Measurements from ENCODE around the gene CDC20. TPM values are rescaled to one million over a fixed set of nuclear protein-coding genes. Genes with fewer than 3 reads are reported as not detected.

CDC20 gene
- polyA plus RNA-seq, 1 of the 3 experiments (the other 2 are of a cell fraction) = 82.7 TPM

DNA sequence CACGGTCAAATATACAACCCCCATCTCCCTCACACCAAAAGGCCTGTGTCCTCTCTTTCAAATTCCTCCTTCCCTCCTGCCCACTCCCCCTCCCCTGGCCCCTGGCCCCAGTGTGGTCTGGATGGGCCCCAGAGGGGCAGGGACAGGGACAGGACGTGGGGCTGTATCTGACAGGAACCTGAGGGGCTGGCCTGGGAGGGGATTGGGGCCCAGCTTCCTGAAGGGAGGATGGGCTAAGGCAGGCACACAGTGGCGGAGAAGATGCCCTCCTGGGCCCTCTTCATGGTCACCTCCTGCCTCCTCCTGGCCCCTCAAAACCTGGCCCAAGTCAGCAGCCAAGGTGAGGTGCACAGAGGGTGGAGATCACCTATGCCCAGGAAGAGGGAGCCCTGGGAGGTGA, 21.2 kb upstream of the CDC20 start, which contains the start of gene MPL:
Gene MPL (plus strand): TSS at position 231 of the 400 bp plus-strand sequence. CDS start 31 bp downstream, at position 262.
- TF ChIP-seq, protein P1, sequence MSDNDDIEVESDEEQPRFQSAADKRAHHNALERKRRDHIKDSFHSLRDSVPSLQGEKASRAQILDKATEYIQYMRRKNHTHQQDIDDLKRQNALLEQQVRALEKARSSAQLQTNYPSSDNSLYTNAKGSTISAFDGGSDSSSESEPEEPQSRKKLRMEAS (IDR thresholded peaks at IDR 0.05; ENCODE audit: low read depth) = no peak
- TF ChIP-seq, protein P2, sequence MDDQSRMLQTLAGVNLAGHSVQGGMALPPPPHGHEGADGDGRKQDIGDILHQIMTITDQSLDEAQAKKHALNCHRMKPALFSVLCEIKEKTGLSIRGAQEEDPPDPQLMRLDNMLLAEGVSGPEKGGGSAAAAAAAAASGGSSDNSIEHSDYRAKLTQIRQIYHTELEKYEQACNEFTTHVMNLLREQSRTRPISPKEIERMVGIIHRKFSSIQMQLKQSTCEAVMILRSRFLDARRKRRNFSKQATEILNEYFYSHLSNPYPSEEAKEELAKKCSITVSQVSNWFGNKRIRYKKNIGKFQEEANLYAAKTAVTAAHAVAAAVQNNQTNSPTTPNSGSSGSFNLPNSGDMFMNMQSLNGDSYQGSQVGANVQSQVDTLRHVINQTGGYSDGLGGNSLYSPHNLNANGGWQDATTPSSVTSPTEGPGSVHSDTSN (IDR thresholded peaks at IDR 0.05) = no peak
- TF ChIP-seq, protein P3, sequence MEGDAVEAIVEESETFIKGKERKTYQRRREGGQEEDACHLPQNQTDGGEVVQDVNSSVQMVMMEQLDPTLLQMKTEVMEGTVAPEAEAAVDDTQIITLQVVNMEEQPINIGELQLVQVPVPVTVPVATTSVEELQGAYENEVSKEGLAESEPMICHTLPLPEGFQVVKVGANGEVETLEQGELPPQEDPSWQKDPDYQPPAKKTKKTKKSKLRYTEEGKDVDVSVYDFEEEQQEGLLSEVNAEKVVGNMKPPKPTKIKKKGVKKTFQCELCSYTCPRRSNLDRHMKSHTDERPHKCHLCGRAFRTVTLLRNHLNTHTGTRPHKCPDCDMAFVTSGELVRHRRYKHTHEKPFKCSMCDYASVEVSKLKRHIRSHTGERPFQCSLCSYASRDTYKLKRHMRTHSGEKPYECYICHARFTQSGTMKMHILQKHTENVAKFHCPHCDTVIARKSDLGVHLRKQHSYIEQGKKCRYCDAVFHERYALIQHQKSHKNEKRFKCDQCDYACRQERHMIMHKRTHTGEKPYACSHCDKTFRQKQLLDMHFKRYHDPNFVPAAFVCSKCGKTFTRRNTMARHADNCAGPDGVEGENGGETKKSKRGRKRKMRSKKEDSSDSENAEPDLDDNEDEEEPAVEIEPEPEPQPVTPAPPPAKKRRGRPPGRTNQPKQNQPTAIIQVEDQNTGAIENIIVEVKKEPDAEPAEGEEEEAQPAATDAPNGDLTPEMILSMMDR (IDR thresholded peaks at IDR 0.05) = no peak
- TF ChIP-seq TCF12 (IDR thresholded peaks at IDR 0.05) (no peak), NFIC (IDR thresholded peaks at IDR 0.05; ENCODE audit: borderline replicate concordance) (no peak), MXI1 (IDR thresholded peaks at IDR 0.05; ENCODE audit: low read depth, low read length) (no peak), RXRA (IDR thresholded peaks at IDR 0.05; ENCODE audit: borderline replicate concordance, low read depth) (no peak), GABPA (IDR thresholded peaks at IDR 0.05; ENCODE audit: low read depth) (no peak), RAD21 (IDR thresholded peaks at IDR 0.05; ENCODE audit: low read length) (no peak), FOXM1 (IDR thresholded peaks at IDR 0.05; ENCODE audit: low read depth) (no peak), TEAD4 (IDR thresholded peaks at IDR 0.05; ENCODE audit: borderline replicate concordance, insufficient read depth) (no peak), POLR2AphosphoS5 (IDR thresholded peaks at IDR 0.05; ENCODE audit: low read depth, low read length) (no peak)
- Histone ChIP-seq H3K9me3 (no peaks in the 10 kb centered on the region), H3K9me2 (no peaks in the 10 kb centered on the region), H3K27ac (ENCODE audit: low read depth in 2 of 2, low read length in 1 of 2) (no peak within 1 kb of the TSS), H3K36me3 (replicated peaks in 1 of 2; ENCODE audit: control insufficient read depth in 1 of 2, insufficient read depth in 2 of 2, low read length in 1 of 2) (no peaks in the 10 kb centered on the region), H2AFZ (ENCODE audit: low read depth) (no peak within 1 kb of the TSS), H3K4me3 (ENCODE audit: low read depth in 2 of 2, low read length in 1 of 2) (no peak within 1 kb of the TSS), H3K4me1 (ENCODE audit: control insufficient read depth in 1 of 2, insufficient read depth in 2 of 2, low read depth in 1 of 2, low read length in 1 of 2) (no peaks in the 10 kb centered on the region), H3K27me3 (ENCODE audit: insufficient read depth) (no peaks in the 10 kb centered on the region; the same call in 1 of the 2 replicates), H3K9ac (no peak within 1 kb of the TSS), H3K4me2 (no peak within 1 kb of the TSS), H4K20me1 (ENCODE audit: insufficient read depth) (no peaks in the 10 kb centered on the region), H3F3A (replicated peaks; ENCODE audit: insufficient read depth) (no peaks in the 10 kb centered on the region), H3K79me2 (ENCODE audit: insufficient read depth) (no peaks in the 10 kb centered on the region)
- WGBS (ENCODE audit: low lambda C conversion rate) = 50% methylated on average over 1 of the region's 3 CpGs
- DNase-seq = no peak
- ChIA-PET POLR2A (no interaction called here), CTCF (no interaction called here)

DNA sequence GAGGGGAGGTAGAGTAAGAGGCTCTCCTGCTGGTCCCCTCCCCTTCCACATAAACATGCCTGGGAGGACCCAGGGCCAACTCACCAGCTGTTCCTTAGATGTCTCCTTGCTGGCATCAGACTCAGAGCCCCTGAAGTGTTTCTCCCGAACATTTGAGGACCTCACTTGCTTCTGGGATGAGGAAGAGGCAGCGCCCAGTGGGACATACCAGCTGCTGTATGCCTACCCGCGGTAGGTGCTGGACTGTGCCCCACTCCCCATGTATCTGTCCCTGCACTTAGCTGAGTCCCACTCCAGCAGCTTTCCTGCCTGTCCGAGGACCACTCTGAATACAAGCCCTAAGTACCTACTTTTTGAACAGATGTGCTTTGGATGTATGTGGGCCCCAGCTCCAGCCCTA, 20.8 kb upstream of the CDC20 start:
- Histone ChIP-seq H3K79me2 (ENCODE audit: insufficient read depth) (no peaks in the 10 kb centered on the region), H3K4me2 (no peak overlapping the region), H3K9ac (no peak overlapping the region), H3K36me3 (replicated peaks in 1 of 2; ENCODE audit: control insufficient read depth in 1 of 2, insufficient read depth in 2 of 2, low read length in 1 of 2) (no peaks in the 10 kb centered on the region), H4K20me1 (ENCODE audit: insufficient read depth) (no peaks in the 10 kb centered on the region), H3K27ac (ENCODE audit: low read depth in 2 of 2, low read length in 1 of 2) (no peak overlapping the region), H2AFZ (ENCODE audit: low read depth) (no peak overlapping the region), H3K9me3 (no peaks in the 10 kb centered on the region), H3F3A (replicated peaks; ENCODE audit: insufficient read depth) (no peaks in the 10 kb centered on the region), H3K4me1 (ENCODE audit: control insufficient read depth in 1 of 2, insufficient read depth in 2 of 2, low read depth in 1 of 2, low read length in 1 of 2) (no peaks in the 10 kb centered on the region), H3K27me3 (ENCODE audit: insufficient read depth) (no peaks in the 10 kb centered on the region; the same call in 1 of the 2 replicates), H3K4me3 (ENCODE audit: low read depth in 2 of 2, low read length in 1 of 2) (no peak overlapping the region), H3K9me2 (no peaks in the 10 kb centered on the region)
- 47% methylated on average over 5 of the region's 5 CpGs for WGBS (ENCODE audit: low lambda C conversion rate)
- no peak for DNase-seq
- CTCF ChIA-PET = no interaction called here
- POLR2A ChIA-PET = no interaction called here
- TF ChIP-seq, protein P4, sequence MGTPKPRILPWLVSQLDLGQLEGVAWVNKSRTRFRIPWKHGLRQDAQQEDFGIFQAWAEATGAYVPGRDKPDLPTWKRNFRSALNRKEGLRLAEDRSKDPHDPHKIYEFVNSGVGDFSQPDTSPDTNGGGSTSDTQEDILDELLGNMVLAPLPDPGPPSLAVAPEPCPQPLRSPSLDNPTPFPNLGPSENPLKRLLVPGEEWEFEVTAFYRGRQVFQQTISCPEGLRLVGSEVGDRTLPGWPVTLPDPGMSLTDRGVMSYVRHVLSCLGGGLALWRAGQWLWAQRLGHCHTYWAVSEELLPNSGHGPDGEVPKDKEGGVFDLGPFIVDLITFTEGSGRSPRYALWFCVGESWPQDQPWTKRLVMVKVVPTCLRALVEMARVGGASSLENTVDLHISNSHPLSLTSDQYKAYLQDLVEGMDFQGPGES (IDR thresholded peaks at IDR 0.05; ENCODE audit: low read depth, low read length) = no peak
- TF ChIP-seq, protein P5, sequence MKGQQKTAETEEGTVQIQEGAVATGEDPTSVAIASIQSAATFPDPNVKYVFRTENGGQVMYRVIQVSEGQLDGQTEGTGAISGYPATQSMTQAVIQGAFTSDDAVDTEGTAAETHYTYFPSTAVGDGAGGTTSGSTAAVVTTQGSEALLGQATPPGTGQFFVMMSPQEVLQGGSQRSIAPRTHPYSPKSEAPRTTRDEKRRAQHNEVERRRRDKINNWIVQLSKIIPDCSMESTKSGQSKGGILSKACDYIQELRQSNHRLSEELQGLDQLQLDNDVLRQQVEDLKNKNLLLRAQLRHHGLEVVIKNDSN (IDR thresholded peaks at IDR 0.05; ENCODE audit: borderline replicate concordance, low read depth) = no peak
- no peak for TF ChIP-seq EZH2phosphoT487 (IDR thresholded peaks at IDR 0.05; ENCODE audit: borderline replicate concordance, low read depth)
- TF ChIP-seq, protein P6, sequence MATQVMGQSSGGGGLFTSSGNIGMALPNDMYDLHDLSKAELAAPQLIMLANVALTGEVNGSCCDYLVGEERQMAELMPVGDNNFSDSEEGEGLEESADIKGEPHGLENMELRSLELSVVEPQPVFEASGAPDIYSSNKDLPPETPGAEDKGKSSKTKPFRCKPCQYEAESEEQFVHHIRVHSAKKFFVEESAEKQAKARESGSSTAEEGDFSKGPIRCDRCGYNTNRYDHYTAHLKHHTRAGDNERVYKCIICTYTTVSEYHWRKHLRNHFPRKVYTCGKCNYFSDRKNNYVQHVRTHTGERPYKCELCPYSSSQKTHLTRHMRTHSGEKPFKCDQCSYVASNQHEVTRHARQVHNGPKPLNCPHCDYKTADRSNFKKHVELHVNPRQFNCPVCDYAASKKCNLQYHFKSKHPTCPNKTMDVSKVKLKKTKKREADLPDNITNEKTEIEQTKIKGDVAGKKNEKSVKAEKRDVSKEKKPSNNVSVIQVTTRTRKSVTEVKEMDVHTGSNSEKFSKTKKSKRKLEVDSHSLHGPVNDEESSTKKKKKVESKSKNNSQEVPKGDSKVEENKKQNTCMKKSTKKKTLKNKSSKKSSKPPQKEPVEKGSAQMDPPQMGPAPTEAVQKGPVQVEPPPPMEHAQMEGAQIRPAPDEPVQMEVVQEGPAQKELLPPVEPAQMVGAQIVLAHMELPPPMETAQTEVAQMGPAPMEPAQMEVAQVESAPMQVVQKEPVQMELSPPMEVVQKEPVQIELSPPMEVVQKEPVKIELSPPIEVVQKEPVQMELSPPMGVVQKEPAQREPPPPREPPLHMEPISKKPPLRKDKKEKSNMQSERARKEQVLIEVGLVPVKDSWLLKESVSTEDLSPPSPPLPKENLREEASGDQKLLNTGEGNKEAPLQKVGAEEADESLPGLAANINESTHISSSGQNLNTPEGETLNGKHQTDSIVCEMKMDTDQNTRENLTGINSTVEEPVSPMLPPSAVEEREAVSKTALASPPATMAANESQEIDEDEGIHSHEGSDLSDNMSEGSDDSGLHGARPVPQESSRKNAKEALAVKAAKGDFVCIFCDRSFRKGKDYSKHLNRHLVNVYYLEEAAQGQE (IDR thresholded peaks at IDR 0.05; ENCODE audit: low read depth, low read length) = no peak
- TF ChIP-seq YY1 (IDR thresholded peaks at IDR 0.05; ENCODE audit: low read depth) = no peak
- no peak for TF ChIP-seq CHD2 (IDR thresholded peaks at IDR 0.05; ENCODE audit: low read length, partially characterized antibody)
- no peak for TF ChIP-seq TAF1 (IDR thresholded peaks at IDR 0.05; ENCODE audit: borderline replicate concordance, low read depth, low read length)
